Large intestine (tissue), 3 donors: ENCODE data around the gene HOMER2. TPM values are rescaled to one million over a fixed set of nuclear protein-coding genes. Genes with fewer than 3 reads are reported as not detected.
"Not testable (repeated sequence)": the region's sequence is repeated elsewhere in the genome, so short reads cannot be mapped to it uniquely, and the experiment has no call there.

Source experiments
- DNase-seq, 2 donors: peaks; one replicate each; pipeline versions ENCODE4 v3.0.0 to v3.0.0-alpha.2; 2013
- H3K27ac ChIP-seq: one replicate; pipeline ENCODE4 v1.5.1; 2013; ENCODE audit warnings: low read length
- H3K27me3 ChIP-seq: 2 replicates; pipeline ENCODE4 v1.6.1; 2013; ENCODE audit warnings: low read length; ENCODE audit not compliant: control insufficient read depth, insufficient read depth
- H3K36me3 ChIP-seq: 2 replicates; pipeline ENCODE4 v1.6.1; 2013; ENCODE audit warnings: low read length; ENCODE audit not compliant: control insufficient read depth, insufficient read depth
- H3K4me1 ChIP-seq: one replicate; pipeline ENCODE4 v1.6.1; 2013; ENCODE audit warnings: low read length; ENCODE audit not compliant: control insufficient read depth, insufficient read depth
- H3K4me3 ChIP-seq: one replicate; pipeline ENCODE4 v1.5.1; 2013; ENCODE audit warnings: low read length
- H3K9me3 ChIP-seq: one replicate; pipeline ENCODE4 v1.6.1; 2013; ENCODE audit warnings: mild to moderate bottlenecking, low read depth, low read length, moderate library complexity; ENCODE audit not compliant: control insufficient read depth
- WGBS: methylation state at CpG from one replicate; pipeline ENCODE4 v1.1.5; 2013; ENCODE audit warnings: low lambda C conversion rate; ENCODE audit not compliant: insufficient coverage; 5-methylcytosine and 5-hydroxymethylcytosine counted together
- polyA plus RNA-seq: library from polyadenylated mRNA; unstranded; fragments of 120-200 nt; gene quantifications from one replicate; pipeline ENCODE4 v1.2.1, GENCODE V29; 2013

HOMER2 gene
- polyA plus RNA-seq, 1 donor: 7.1 TPM

DNA sequence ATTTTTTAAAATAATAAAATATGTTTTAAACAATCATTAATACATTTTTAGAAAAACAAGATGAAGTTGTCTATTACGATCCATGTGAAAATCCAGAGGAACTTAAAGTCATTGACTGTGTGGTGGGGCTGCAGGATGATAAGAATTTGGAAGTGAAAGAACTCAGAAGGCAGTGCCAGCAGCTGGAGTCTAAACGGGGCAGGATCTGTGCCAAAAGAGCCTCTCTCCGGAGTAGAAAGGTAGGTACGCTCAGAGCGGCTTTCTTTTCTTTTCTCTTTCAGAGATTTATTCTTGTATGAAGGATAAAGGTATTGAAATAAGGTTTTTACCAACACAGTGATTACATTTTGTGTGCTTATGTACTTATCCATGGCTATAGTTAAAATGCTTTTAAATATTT, 129.5 kb downstream of the HOMER2 start:
- H3K36me3 ChIP-seq: peaks cover 50% of the 10 kb centered on the region
- no peak overlapping the region for H3K27ac ChIP-seq
- H3K4me3 ChIP-seq: no peak overlapping the region
- WGBS: 100% methylated on average over 4 of the region's 5 CpGs
- DNase-seq: no peak
- H3K27me3 ChIP-seq: no peaks in the 10 kb centered on the region
- no peaks in the 10 kb centered on the region for H3K9me3 ChIP-seq
- H3K4me1 ChIP-seq: no peaks in the 10 kb centered on the region

DNA sequence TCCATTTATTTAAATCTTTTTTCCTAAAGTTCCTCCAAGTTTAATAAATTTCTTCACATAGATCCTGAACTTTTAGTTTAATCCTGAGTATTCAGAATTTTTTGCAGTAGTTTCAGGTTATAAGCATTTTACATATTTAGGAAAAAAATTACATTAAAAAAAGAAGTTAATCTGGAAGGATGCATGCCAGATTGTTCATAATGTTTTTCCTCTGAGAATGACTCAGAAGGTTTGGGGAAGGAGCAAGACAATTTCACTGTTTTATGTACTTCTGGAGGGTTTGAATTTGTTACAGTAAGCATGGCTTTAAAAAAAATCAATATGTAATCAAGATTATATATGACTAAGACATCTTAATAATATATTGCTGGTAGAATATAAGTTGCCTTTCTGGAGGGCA, 130.7 kb downstream of the HOMER2 start:
- H3K4me1 ChIP-seq, H3K4me3 ChIP-seq, H3K9me3 ChIP-seq, DNase-seq, H3K27me3 ChIP-seq, H3K27ac ChIP-seq: not testable (repeated sequence)
- H3K36me3 ChIP-seq: peaks cover 51% of the 10 kb centered on the region

DNA sequence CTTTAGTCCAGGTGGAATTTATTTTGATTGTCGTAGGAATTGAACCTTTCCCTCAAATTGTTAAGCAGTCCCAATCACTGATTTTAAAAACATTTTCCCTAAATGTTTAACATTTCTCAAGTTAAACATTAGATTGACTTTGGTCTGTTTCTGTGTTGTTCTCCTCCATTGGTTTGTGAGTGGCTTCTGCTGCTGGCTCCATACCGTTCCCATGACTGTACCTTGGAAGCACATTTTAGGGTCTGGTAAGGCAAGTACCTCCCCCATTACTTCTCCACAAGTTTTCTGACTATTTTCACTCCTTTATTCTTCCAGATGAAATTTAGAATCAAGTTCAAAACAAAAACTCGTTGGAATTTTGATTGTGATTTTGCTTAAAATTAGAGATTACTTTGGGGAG, 131.1 kb downstream of the HOMER2 start:
- not testable (repeated sequence) for H3K4me1 ChIP-seq, DNase-seq, H3K27ac ChIP-seq, H3K27me3 ChIP-seq, H3K4me3 ChIP-seq, H3K9me3 ChIP-seq
- 93% methylated on average over 2 of the region's 3 CpGs for WGBS
- H3K36me3 ChIP-seq: peaks cover 54% of the 10 kb centered on the region

GRCh38 chr15:82820128-82820527, 132.4 kb downstream of the HOMER2 start:
- peaks cover 54% of the 10 kb centered on the region for H3K36me3 ChIP-seq
- no peak for DNase-seq
- no peaks in the 10 kb centered on the region for H3K27me3 ChIP-seq

GRCh38 chr15:82812994-82813393, 139.5 kb downstream of the HOMER2 start:
- Histone ChIP-seq H3K27me3 (no peaks in the 10 kb centered on the region), H3K9me3 (no peaks in the 10 kb centered on the region), H3K4me1 (no peaks in the 10 kb centered on the region), H3K27ac (no peak overlapping the region), H3K4me3 (no peak overlapping the region), H3K36me3 (peaks cover 39% of the 10 kb centered on the region)
- WGBS: no CpG with 5 or more reads among the region's 4 CpGs
- no peak for DNase-seq

More at GRCh38 chr15:82820128-82820527, 132.4 kb downstream of the HOMER2 start:
- Histone ChIP-seq H3K9me3 (no peaks in the 10 kb centered on the region), H3K4me3 (no peak overlapping the region), H3K27ac (no peak overlapping the region), H3K4me1 (no peaks in the 10 kb centered on the region)

GRCh38 chr15:82810890-82811426, 141.6 kb downstream of the HOMER2 start:
- peak overlapping the region; percentile 60 for H3K4me3 ChIP-seq
- no peaks in the 10 kb centered on the region for H3K27me3 ChIP-seq
- H3K27ac ChIP-seq: peak overlapping the region; percentile 99
- no peaks in the 10 kb centered on the region for H3K9me3 ChIP-seq
- peak in 1 of 2 donors; percentile 37 for DNase-seq
- no CpG with 5 or more reads among the region's 6 CpGs for WGBS
- H3K36me3 ChIP-seq: peaks cover 20% of the 10 kb centered on the region
- no peaks in the 10 kb centered on the region for H3K4me1 ChIP-seq

GRCh38 chr15:82810061-82810889, 142.2 kb downstream of the HOMER2 start:
- peak overlapping the region; percentile 60 for H3K4me3 ChIP-seq
- no peaks in the 10 kb centered on the region for H3K4me1 ChIP-seq
- 0% methylated on average over 1 of the region's 81 CpGs for WGBS
- no peaks in the 10 kb centered on the region for H3K27me3 ChIP-seq
- peak in 1 of 2 donors; percentile 37 for DNase-seq
- peak overlapping the region; percentile 99 for H3K27ac ChIP-seq
- H3K36me3 ChIP-seq: peaks cover 14% of the 10 kb centered on the region
- H3K9me3 ChIP-seq: no peaks in the 10 kb centered on the region

GRCh38 chr15:82809308-82810060, 143.0 kb downstream of the HOMER2 start, which contains the start of gene WHAMM:
Gene WHAMM, plus strand, starts transcription at chr15:82809628. Its CDS starts 99 bp downstream, at chr15:82809727.
- H3K27me3 ChIP-seq: no peaks in the 10 kb centered on the region
- peak within 1 kb of the TSS; percentile 79 for H3K4me3 ChIP-seq
- no peaks in the 10 kb centered on the region for H3K4me1 ChIP-seq
- peak; percentile 98 to 99 for DNase-seq
- peak within 1 kb of the TSS; percentile 99 for H3K27ac ChIP-seq
- H3K36me3 ChIP-seq: peaks cover 12% of the 10 kb centered on the region
- 0% methylated on average over 3 of the region's 67 CpGs for WGBS
- no peaks in the 10 kb centered on the region for H3K9me3 ChIP-seq

DNA sequence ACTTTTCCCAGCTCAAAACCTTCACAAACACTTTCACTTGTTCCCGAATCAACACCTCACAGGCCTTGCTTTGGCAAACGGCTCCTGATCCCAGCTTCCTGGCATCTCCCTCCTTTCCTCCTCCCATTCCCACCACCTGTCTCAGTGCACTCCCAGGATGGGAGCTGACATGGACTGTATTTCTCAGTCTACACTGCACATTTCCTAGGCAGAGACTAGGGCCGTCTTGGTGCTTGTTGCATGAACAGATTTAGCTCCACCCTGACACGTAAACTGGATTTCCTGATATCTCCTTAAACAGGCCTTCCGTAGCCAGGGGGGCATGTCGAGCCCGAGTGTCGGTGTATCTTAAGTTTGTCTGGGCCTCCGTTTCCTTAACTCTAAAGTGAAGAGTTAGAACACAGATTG, 143.9 kb downstream of the HOMER2 start:
- H3K27me3 ChIP-seq: no peaks in the 10 kb centered on the region
- no peaks in the 10 kb centered on the region for H3K9me3 ChIP-seq
- DNase-seq: no peak
- peaks cover 5% of the 10 kb centered on the region for H3K36me3 ChIP-seq
- no peak overlapping the region for H3K4me3 ChIP-seq
- no peaks in the 10 kb centered on the region for H3K4me1 ChIP-seq
- WGBS: 80% methylated on average over 7 of the region's 9 CpGs
- H3K27ac ChIP-seq: peak overlapping the region; percentile 53

DNA sequence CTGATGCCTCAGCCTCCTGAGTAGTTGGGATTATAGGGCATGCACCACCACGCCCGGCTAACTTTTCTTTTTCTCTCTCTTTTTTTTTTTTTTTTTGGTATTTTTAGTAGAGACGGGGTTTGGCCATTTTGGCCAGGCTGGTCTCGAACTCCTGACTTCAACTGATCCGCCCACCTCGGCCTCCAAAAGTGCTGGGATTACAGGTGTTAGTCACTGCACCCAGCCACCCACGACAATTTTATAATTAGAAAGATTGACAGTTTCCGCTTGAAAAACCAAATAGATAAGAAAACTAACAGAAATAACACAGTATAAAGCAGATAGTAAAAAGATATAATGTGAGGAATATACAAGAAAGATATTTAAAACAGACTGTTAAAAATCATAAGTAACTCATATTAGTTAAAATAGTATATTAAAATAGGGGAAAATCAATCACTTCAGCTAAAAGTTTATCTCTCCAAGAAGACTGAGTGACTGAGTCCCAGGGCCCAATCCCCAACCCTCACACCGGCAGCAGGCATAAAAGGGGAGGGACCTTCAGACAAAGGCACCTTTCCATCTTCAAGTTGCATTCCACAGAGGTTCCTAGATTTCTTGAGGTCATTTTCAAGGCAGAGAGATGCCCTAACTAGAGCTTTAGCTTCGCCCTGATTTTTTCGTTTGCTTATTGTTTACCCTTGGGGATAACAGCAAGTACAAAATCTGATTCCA, 144.4 kb downstream of the HOMER2 start:
- no peaks in the 10 kb centered on the region for H3K27me3 ChIP-seq
- no peak overlapping the region for H3K27ac ChIP-seq
- H3K4me3 ChIP-seq: no peak overlapping the region
- H3K4me1 ChIP-seq: no peaks in the 10 kb centered on the region
- peaks cover 1% of the 10 kb centered on the region for H3K36me3 ChIP-seq
- DNase-seq: no peak
- WGBS: 90% methylated on average over 2 of the region's 11 CpGs
- H3K9me3 ChIP-seq: no peaks in the 10 kb centered on the region
